ENCODE data around the gene ZNF200.

Gene ZNF200

GRCh38 chr16:3249451-3249850 lies 14.5 kb upstream of the ZNF200 start:
- no peak overlapping the region for H3K27ac ChIP-seq (ENCODE audit: poor library complexity, severe bottlenecking)
- ATAC-seq (ENCODE audit: low read depth): no peak
- TF ChIP-seq CTCF (IDR thresholded peaks at IDR 0.05; ENCODE audit: poor library complexity, severe bottlenecking): no peak

DNA sequence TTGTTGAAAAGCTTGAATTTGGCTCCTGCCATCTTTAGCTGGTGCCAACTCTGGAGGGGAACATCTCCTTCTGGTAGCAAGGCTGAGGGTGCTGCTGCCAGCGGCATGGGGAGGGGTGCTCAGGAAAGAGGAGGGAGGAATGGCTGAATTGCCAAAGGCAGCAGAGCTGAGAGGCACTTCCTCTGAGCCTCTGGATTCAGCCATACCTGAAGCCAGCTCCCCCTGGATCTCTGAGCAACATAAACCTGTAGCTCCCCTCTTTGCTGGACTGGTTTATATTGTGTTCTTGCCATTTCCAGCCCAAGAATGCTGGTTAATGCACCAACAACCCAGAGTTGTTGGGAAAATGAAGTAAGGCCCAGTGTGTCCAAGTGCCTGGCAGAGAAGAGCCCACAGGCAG lies 14.1 kb upstream of the ZNF200 start:
- Histone ChIP-seq H3K4me3 (ENCODE audit: severe bottlenecking) (no peak overlapping the region), H3K27ac (ENCODE audit: poor library complexity, severe bottlenecking) (no peak overlapping the region), H3K4me1 (ENCODE audit: insufficient read depth, poor library complexity, severe bottlenecking) (no peaks in the 10 kb centered on the region), H3K27me3 (ENCODE audit: insufficient read depth, poor library complexity, severe bottlenecking) (no peaks in the 10 kb centered on the region), H3K36me3 (ENCODE audit: low read depth) (no peaks in the 10 kb centered on the region), H3K9me3 (ENCODE audit: severe bottlenecking) (no peaks in the 10 kb centered on the region)
- ATAC-seq (ENCODE audit: low read depth): no peak
- DNase-seq (ENCODE audit: low spot score): no peak
- no peak for TF ChIP-seq CTCF (IDR thresholded peaks at IDR 0.05; ENCODE audit: poor library complexity, severe bottlenecking)

More at GRCh38 chr16:3249451-3249850, 14.5 kb upstream of the ZNF200 start:
- no peaks in the 10 kb centered on the region for H3K36me3 ChIP-seq (ENCODE audit: low read depth)
- no peaks in the 10 kb centered on the region for H3K27me3 ChIP-seq (ENCODE audit: insufficient read depth, poor library complexity, severe bottlenecking)
- no peak overlapping the region for H3K4me3 ChIP-seq (ENCODE audit: severe bottlenecking)
- no peak for DNase-seq (ENCODE audit: low spot score)
- no peaks in the 10 kb centered on the region for H3K9me3 ChIP-seq (ENCODE audit: severe bottlenecking)
- H3K4me1 ChIP-seq (ENCODE audit: insufficient read depth, poor library complexity, severe bottlenecking): no peaks in the 10 kb centered on the region

GRCh38 chr16:3248596-3248995 lies 13.6 kb upstream of the ZNF200 start:
- Histone ChIP-seq H3K4me3 (ENCODE audit: severe bottlenecking) (no peak overlapping the region), H3K27me3 (ENCODE audit: insufficient read depth, poor library complexity, severe bottlenecking) (no peaks in the 10 kb centered on the region), H3K27ac (ENCODE audit: poor library complexity, severe bottlenecking) (no peak overlapping the region), H3K9me3 (ENCODE audit: severe bottlenecking) (no peaks in the 10 kb centered on the region), H3K4me1 (ENCODE audit: insufficient read depth, poor library complexity, severe bottlenecking) (no peaks in the 10 kb centered on the region), H3K36me3 (ENCODE audit: low read depth) (no peaks in the 10 kb centered on the region)
- no peak for TF ChIP-seq CTCF (IDR thresholded peaks at IDR 0.05; ENCODE audit: poor library complexity, severe bottlenecking)
- ATAC-seq (ENCODE audit: low read depth): no peak
- DNase-seq (ENCODE audit: low spot score): no peak

DNA sequence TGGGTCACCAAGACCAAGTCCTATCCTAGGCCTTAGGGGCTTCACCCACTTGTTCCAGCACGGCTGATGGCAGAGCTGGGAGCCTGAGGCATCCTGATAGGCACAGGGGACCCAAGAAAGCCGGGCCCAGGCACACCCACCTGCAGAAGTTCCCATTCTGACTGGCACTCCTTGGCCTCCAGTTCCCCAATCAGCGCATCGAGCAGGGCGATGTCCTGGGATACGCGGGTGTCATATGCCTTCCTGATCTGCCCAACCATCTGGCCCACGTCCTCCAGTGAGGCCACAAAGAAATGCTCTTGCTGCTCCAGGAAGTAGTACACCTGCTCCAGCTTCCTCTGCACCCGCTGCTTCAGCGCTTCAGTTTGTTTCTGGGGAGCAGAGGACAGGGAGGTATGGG lies 11.9 kb upstream of the ZNF200 start:
- no peaks in the 10 kb centered on the region for H3K27me3 ChIP-seq (ENCODE audit: insufficient read depth, poor library complexity, severe bottlenecking)
- H3K4me1 ChIP-seq (ENCODE audit: insufficient read depth, poor library complexity, severe bottlenecking): no peaks in the 10 kb centered on the region
- ATAC-seq (ENCODE audit: low read depth) (no peak), DNase-seq (ENCODE audit: low spot score) (no peak)
- TF ChIP-seq CTCF (IDR thresholded peaks at IDR 0.05; ENCODE audit: poor library complexity, severe bottlenecking): no peak
- H3K27ac ChIP-seq (ENCODE audit: poor library complexity, severe bottlenecking): no peak overlapping the region
- no peaks in the 10 kb centered on the region for H3K36me3 ChIP-seq (ENCODE audit: low read depth)
- no peaks in the 10 kb centered on the region for H3K9me3 ChIP-seq (ENCODE audit: severe bottlenecking)
- H3K4me3 ChIP-seq (ENCODE audit: severe bottlenecking): no peak overlapping the region

DNA sequence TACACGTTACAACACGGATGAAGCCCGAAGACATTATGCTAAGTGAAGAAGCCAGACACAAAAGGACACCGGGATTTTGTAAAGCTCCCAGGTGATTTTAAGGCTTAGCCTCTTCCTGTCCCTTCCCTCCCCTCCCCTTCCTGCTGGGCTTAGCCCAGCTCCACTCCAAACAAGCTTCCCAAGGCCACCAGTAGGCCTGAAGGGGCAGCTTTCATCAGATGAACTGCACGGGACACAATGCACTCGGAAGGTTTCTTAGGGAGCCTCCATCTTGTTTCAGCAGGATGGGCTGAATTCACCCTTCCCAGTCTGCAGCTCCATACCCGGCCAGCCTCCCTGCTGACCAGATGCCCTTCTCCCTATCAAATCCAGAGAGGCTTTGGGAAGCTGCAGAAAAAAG lies 11.0 kb upstream of the ZNF200 start:
- H3K36me3 ChIP-seq (ENCODE audit: low read depth): no peaks in the 10 kb centered on the region
- no peaks in the 10 kb centered on the region for H3K4me1 ChIP-seq (ENCODE audit: insufficient read depth, poor library complexity, severe bottlenecking)
- H3K27ac ChIP-seq (ENCODE audit: poor library complexity, severe bottlenecking): no peak overlapping the region
- ATAC-seq (ENCODE audit: low read depth) (no peak), DNase-seq (ENCODE audit: low spot score) (no peak)
- TF ChIP-seq CTCF (IDR thresholded peaks at IDR 0.05; ENCODE audit: poor library complexity, severe bottlenecking): no peak
- H3K4me3 ChIP-seq (ENCODE audit: severe bottlenecking): no peak overlapping the region
- H3K27me3 ChIP-seq (ENCODE audit: insufficient read depth, poor library complexity, severe bottlenecking): no peaks in the 10 kb centered on the region
- H3K9me3 ChIP-seq (ENCODE audit: severe bottlenecking): no peaks in the 10 kb centered on the region
